Measurements from ENCODE around the gene VAV2.

GRCh38 chr9:133814586-133815208, 177.4 kb downstream of the VAV2 start:
- no peak for TF ChIP-seq CTCF (IDR thresholded peaks at IDR 0.05)
- TF ChIP-seq EP300 (IDR thresholded peaks at IDR 0.05): no peak
- TF ChIP-seq POLR2A (IDR thresholded peaks at IDR 0.05): no peak

Measured in tibial nerve (tissue), 4 donors.